SK-N-SH (cell line): Measurements from ENCODE around the gene CCP110. TPM values are rescaled to one million over a fixed set of nuclear protein-coding genes. Genes with fewer than 3 reads are reported as not detected.

Experiments
- CTCF ChIA-PET: fragments of 300-600, 350-600 bp; formaldehyde crosslinking; extraction: SDS; loops from one replicate; lab custom pipeline; 2021; lab: Yijun Ruan, JAX
- POLR2A ChIA-PET: fragments of 350-600 bp; sonication (Branson Sonifier 250); formaldehyde crosslinking; extraction: SDS; loops from one replicate; lab custom pipeline; 2020; ENCODE audit warnings: antibody characterized with exemption, inconsistent platforms; lab: Yijun Ruan, JAX
- DNase-seq: peaks from one replicate; pipeline ENCODE4 v3.0.0; 2012
- H2AFZ ChIP-seq: fragments of 200-600 bp; sonication (generic); 2 replicates; pipeline ENCODE4 v1.8.1; 2016; ENCODE audit warnings: antibody characterized with exemption, mild to moderate bottlenecking, low read depth
- H3F3A ChIP-seq: fragments of 200-600 bp; sonication (generic); replicated peaks from 2 replicates; pipeline ENCODE3; 2016; ENCODE audit warnings: antibody characterized with exemption, mild to moderate bottlenecking; ENCODE audit not compliant: insufficient read depth
- H3K27ac ChIP-seq, 2 experiments: fragments of 200-500 bp in 1 of 2; fragments of 200-600 bp in 1 of 2; sonication (Bioruptor generic) in 1 of 2; sonication (generic), shearing (Covaris generic) in 1 of 2; 2 replicates each; pipeline versions ENCODE4 v1.5.1 to v1.6.1; 2014 to 2016; ENCODE audit warnings: low read depth in 2 of 2, inconsistent platforms in 1 of 2, low read length in 1 of 2, mild to moderate bottlenecking in 1 of 2, mixed read lengths in 1 of 2
- H3K27me3 ChIP-seq: fragments of 200-600 bp; sonication (generic), shearing (Covaris generic); 2 replicates; pipeline ENCODE4 v1.6.1; 2016; ENCODE audit warnings: mixed run types; ENCODE audit not compliant: insufficient read depth
- H3K36me3 ChIP-seq, 2 experiments: fragments of 200-500 bp in 1 of 2; fragments of 200-600 bp in 1 of 2; sonication (Bioruptor generic) in 1 of 2; sonication (generic) in 1 of 2; replicated peaks in 1 of 2; 2 replicates each; pipeline versions ENCODE3 to v1.5.1; 2014 to 2016; ENCODE audit warnings: low read length in 1 of 2, mild to moderate bottlenecking in 1 of 2; ENCODE audit not compliant: insufficient read depth in 2 of 2, control insufficient read depth in 1 of 2
- H3K4me1 ChIP-seq, 2 experiments: fragments of 200-500 bp in 1 of 2; fragments of 200-600 bp in 1 of 2; sonication (Bioruptor generic) in 1 of 2; sonication (generic), shearing (Covaris generic) in 1 of 2; 2 replicates each; pipeline versions ENCODE4 v1.5.1 to v1.6.1; 2014 to 2016; ENCODE audit warnings: low read depth in 1 of 2, low read length in 1 of 2, mixed run types in 1 of 2; ENCODE audit not compliant: insufficient read depth in 2 of 2, control insufficient read depth in 1 of 2
- H3K4me2 ChIP-seq: fragments of 200-600 bp; sonication (generic), shearing (Covaris generic); 2 replicates; pipeline ENCODE4 v1.6.1; 2017; ENCODE audit warnings: mixed run types
- H3K4me3 ChIP-seq, 2 experiments: fragments of 200-500 bp in 1 of 2; fragments of 200-600 bp in 1 of 2; sonication (Bioruptor generic) in 1 of 2; sonication (generic), shearing (Covaris generic) in 1 of 2; 2 replicates each; pipeline versions ENCODE4 v1.5.1 to v1.8.1; 2014 to 2016; ENCODE audit warnings: low read depth in 2 of 2, inconsistent platforms in 1 of 2, low read length in 1 of 2, mild to moderate bottlenecking in 1 of 2, mixed read lengths in 1 of 2, moderate library complexity in 1 of 2
- H3K79me2 ChIP-seq: fragments of 200-600 bp; sonication (generic); 2 replicates; pipeline ENCODE4 v1.8.1; 2017; ENCODE audit warnings: mild to moderate bottlenecking; ENCODE audit not compliant: insufficient read depth
- H3K9ac ChIP-seq: fragments of 200-600 bp; sonication (generic); 2 replicates; pipeline ENCODE4 v1.6.1; 2017; ENCODE audit warnings: mixed run types
- H3K9me2 ChIP-seq: fragments of 200-600 bp; sonication (generic); 2 replicates; pipeline ENCODE4 v1.6.1; 2017; ENCODE audit warnings: mixed run types
- H3K9me3 ChIP-seq: fragments of 200-600 bp; sonication (generic); 2 replicates; pipeline ENCODE4 v1.6.1; 2017; ENCODE audit warnings: mixed run types, mild to moderate bottlenecking, moderate library complexity
- H4K20me1 ChIP-seq: fragments of 200-600 bp; sonication (generic); 2 replicates; pipeline ENCODE4 v1.6.1; 2017; ENCODE audit warnings: mild to moderate bottlenecking, mixed run types; ENCODE audit not compliant: insufficient read depth
- CHD2 ChIP-seq: fragments of 150-350 bp; IDR thresholded peaks from 2 replicates; pipeline ENCODE4 v1.6.1; 2018; ENCODE audit warnings: low read length; ENCODE audit not compliant: partially characterized antibody
- CTCF ChIP-seq: fragments of 200-600 bp; sonication (generic); IDR thresholded peaks from 2 replicates; pipeline ENCODE4 v1.6.1; 2017; ENCODE audit warnings: antibody characterized with exemption, mild to moderate bottlenecking, moderate library complexity
- ELF1 ChIP-seq: IDR thresholded peaks from 2 replicates; pipeline ENCODE4 v1.4.0; 2012
- GABPA ChIP-seq: IDR thresholded peaks from 2 replicates; pipeline ENCODE4 v1.4.0; 2012; ENCODE audit warnings: low read depth, mild to moderate bottlenecking
- MAX ChIP-seq: IDR thresholded peaks from 2 replicates; pipeline ENCODE4 v1.4.0; 2012; ENCODE audit warnings: low read depth
- MEF2A ChIP-seq: IDR thresholded peaks from 2 replicates; pipeline ENCODE4 v1.4.0; 2012; ENCODE audit warnings: low read depth, borderline replicate concordance
- MXI1 ChIP-seq: IDR thresholded peaks from 2 replicates; pipeline ENCODE4 v1.6.1; 2012; ENCODE audit warnings: mild to moderate bottlenecking, low read depth, low read length, improper control_type of control experiment
- NRF1 ChIP-seq: IDR thresholded peaks from 2 replicates; pipeline ENCODE4 v1.6.1; 2012; ENCODE audit warnings: low read depth, mild to moderate bottlenecking, low read length
- POLR2AphosphoS5 ChIP-seq: IDR thresholded peaks from 2 replicates; pipeline ENCODE4 v1.6.1; 2012; ENCODE audit warnings: low read depth, low read length
- RCOR1 ChIP-seq: fragments of 150-350 bp; IDR thresholded peaks from 2 replicates; pipeline ENCODE4 v1.6.1; 2017; ENCODE audit warnings: antibody characterized with exemption, low read length
- RFX5 ChIP-seq: IDR thresholded peaks from 2 replicates; pipeline ENCODE4 v1.6.1; 2012; ENCODE audit warnings: mild to moderate bottlenecking, improper control_type of control experiment, low read length
- SIN3A ChIP-seq: IDR thresholded peaks from 2 replicates; pipeline ENCODE4 v1.6.1; 2012; ENCODE audit warnings: low read depth, mild to moderate bottlenecking, low read length, moderate library complexity, borderline replicate concordance
- SMC3 ChIP-seq: IDR thresholded peaks from 2 replicates; pipeline ENCODE4 v1.6.1; 2012; ENCODE audit warnings: low read depth, low read length, improper control_type of control experiment
- TAF1 ChIP-seq: IDR thresholded peaks from 2 replicates; pipeline ENCODE4 v1.6.1; 2012; ENCODE audit warnings: low read depth, mild to moderate bottlenecking, low read length, moderate library complexity, borderline replicate concordance
- YY1 ChIP-seq: IDR thresholded peaks from 2 replicates; pipeline ENCODE4 v1.4.0; 2012; ENCODE audit warnings: low read depth, mild to moderate bottlenecking
- ZBTB33 ChIP-seq: IDR thresholded peaks from 2 replicates; pipeline ENCODE4 v1.4.0; 2012; ENCODE audit warnings: low read depth, borderline replicate concordance
- WGBS: methylation state at CpG from one replicate; pipeline ENCODE4 v1.1.6; 2017; ENCODE audit warnings: low lambda C conversion rate; 5-methylcytosine and 5-hydroxymethylcytosine counted together
- polyA plus RNA-seq, 3 experiments: library from polyadenylated mRNA; depleted of rRNA; stranded (reverse); fragments of >200 nt; gene quantifications; 2 replicates each; pipeline ENCODE4 v1.2.3, GENCODE V29; 2012

The CCP110 gene
- 5.4 and 7.0 TPM in 2 replicates for polyA plus RNA-seq (2012; rRNA removed)
- 8.9 and 9.7 TPM in 2 replicates for polyA plus RNA-seq (2012; cell fraction: cytosol; rRNA removed)
- polyA plus RNA-seq (2012; cell fraction: nucleus; rRNA removed), result 4.6 and 9.4 TPM in 2 replicates

- 2% methylated on average over 36 of the region's 51 CpGs for WGBS
- H3K27ac ChIP-seq, result peak within 1 kb of the TSS; percentile 54 to 85
- peak; percentile 43; the same call in 1 of the 2 replicates for TF ChIP-seq MAX
- TF ChIP-seq CTCF, result no peak
- TF ChIP-seq GABPA, result peak; percentile 79
- TF ChIP-seq RCOR1, result no peak
- TF ChIP-seq ZBTB33, result peak; percentile 90
- peak; percentile 13; the same call in 1 of the 2 replicates for TF ChIP-seq NRF1
- TF ChIP-seq ELF1, result peak; percentile 80
- no peak for TF ChIP-seq SMC3
- peak; percentile 46; the same call in 1 of the 2 replicates for TF ChIP-seq RFX5
- peak; percentile 76; the same call in 1 of the 2 replicates for TF ChIP-seq SIN3A
- TF ChIP-seq CHD2, result peak; percentile 97
- TF ChIP-seq MXI1, result peak; percentile 91
- TF ChIP-seq YY1, result peak; percentile 82
- TF ChIP-seq POLR2AphosphoS5, result peak; percentile 37; the same call in 1 of the 2 replicates
- peak; percentile 70 for TF ChIP-seq TAF1
- no peak for TF ChIP-seq MEF2A
- H3K79me2 ChIP-seq, result peaks cover 65% of the 10 kb centered on the region
- CTCF ChIA-PET, result interaction anchor here (0.8 to 2.6 kb wide), 6 partner anchors 10 to 135 kb away, joined by 3 to 14 read pairs (median 4); partner anchors contain the start of gene VPS35L
- POLR2A ChIA-PET, result interaction anchor here (0.6 to 2.3 kb wide), 3 partner anchors 9 to 135 kb away, joined by 3 to 15 read pairs (median 4); partner anchors contain the start of gene VPS35L
- H3K9me2 ChIP-seq, result no peaks in the 10 kb centered on the region
- peak; percentile 93 for DNase-seq
- H3K27me3 ChIP-seq, result no peaks in the 10 kb centered on the region
- peaks cover 7% of the 10 kb centered on the region for H3F3A ChIP-seq
- H2AFZ ChIP-seq, result peak within 1 kb of the TSS; percentile 92
- no peaks in the 10 kb centered on the region for H3K9me3 ChIP-seq
- H3K9ac ChIP-seq, result peak within 1 kb of the TSS; percentile 82
- H4K20me1 ChIP-seq, result no peaks in the 10 kb centered on the region
- H3K36me3 ChIP-seq, result peaks cover 8 to 11% of the 10 kb centered on the region in 2 experiments
- peak within 1 kb of the TSS; percentile 93 to 99 for H3K4me3 ChIP-seq
- H3K4me2 ChIP-seq, result peak within 1 kb of the TSS; percentile 87
- peaks cover 8 to 21% of the 10 kb centered on the region in 2 experiments; a peak in 3 of 4 replicates for H3K4me1 ChIP-seq
Measured at GRCh38 chr16:19523559-19524355, at the start of gene CCP110. TSS of gene CCP110 (plus strand) at chr16:19523942. CDS start at chr16:19527882, 3,940 bp downstream.
